IPS-20b (cell line): ENCODE results near the gene KRTAP13-1.

Experiments used
- H3K27ac ChIP-seq: one replicate; pipeline ENCODE4 v1.5.1; 2013; ENCODE audit warnings: low read length
- H3K27me3 ChIP-seq: 2 replicates; pipeline ENCODE4 v1.6.1; 2013; ENCODE audit warnings: mild to moderate bottlenecking, low read length, inconsistent platforms; ENCODE audit not compliant: insufficient read depth
- H3K36me3 ChIP-seq: 2 replicates; pipeline ENCODE4 v1.6.1; 2013; ENCODE audit warnings: low read depth, mild to moderate bottlenecking, inconsistent platforms, low read length, moderate library complexity; ENCODE audit not compliant: insufficient read depth
- H3K4me1 ChIP-seq: 2 replicates; pipeline ENCODE4 v1.6.1; 2013; ENCODE audit warnings: mild to moderate bottlenecking, control low read depth, inconsistent platforms, low read length, moderate library complexity; ENCODE audit not compliant: insufficient read depth
- H3K4me3 ChIP-seq: 2 replicates; pipeline ENCODE4 v1.5.1; 2013; ENCODE audit warnings: mild to moderate bottlenecking, low read length, inconsistent platforms
- H3K9ac ChIP-seq: 2 replicates; pipeline ENCODE4 v1.6.1; 2013; ENCODE audit warnings: low read depth, mild to moderate bottlenecking, inconsistent platforms, low read length, moderate library complexity
- H3K9me3 ChIP-seq: 2 replicates; pipeline ENCODE4 v1.6.1; 2013; ENCODE audit warnings: mild to moderate bottlenecking, low read depth, low read length, inconsistent platforms; ENCODE audit not compliant: insufficient read depth

The KRTAP13-1 gene

DNA sequence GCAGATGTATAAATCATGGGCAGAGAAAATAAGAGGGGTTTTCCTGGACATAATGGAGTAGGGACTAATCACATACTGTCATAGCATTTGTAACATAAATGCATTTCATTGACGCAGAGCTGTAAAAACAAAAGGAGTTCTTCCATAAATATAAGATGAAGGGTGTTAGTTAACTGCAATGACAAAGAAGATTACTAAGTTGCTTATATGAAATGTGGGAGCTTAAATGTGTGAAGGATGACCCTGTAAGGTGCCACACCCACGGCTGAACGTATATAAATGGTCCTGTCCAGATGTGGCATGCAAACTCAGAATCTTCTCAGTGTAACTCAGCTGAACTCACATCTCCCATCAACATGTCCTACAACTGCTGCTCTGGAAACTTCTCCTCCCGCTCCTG lies at the start of gene KRTAP13-1:
Gene KRTAP13-1 (plus strand): TSS at position 301 of the 400 bp plus-strand sequence. CDS start 56 bp downstream, at position 357.
- H3K27ac ChIP-seq = no peak within 1 kb of the TSS
- H3K4me1 ChIP-seq = no peaks in the 10 kb centered on the region
- no peaks in the 10 kb centered on the region for H3K27me3 ChIP-seq
- no peak within 1 kb of the TSS for H3K4me3 ChIP-seq
- H3K9ac ChIP-seq = no peak within 1 kb of the TSS
- H3K36me3 ChIP-seq = no peaks in the 10 kb centered on the region
- 0 out of 2 replicates have a peak, but pooled peaks cover 5% of the 10 kb centered on the region for H3K9me3 ChIP-seq

DNA sequence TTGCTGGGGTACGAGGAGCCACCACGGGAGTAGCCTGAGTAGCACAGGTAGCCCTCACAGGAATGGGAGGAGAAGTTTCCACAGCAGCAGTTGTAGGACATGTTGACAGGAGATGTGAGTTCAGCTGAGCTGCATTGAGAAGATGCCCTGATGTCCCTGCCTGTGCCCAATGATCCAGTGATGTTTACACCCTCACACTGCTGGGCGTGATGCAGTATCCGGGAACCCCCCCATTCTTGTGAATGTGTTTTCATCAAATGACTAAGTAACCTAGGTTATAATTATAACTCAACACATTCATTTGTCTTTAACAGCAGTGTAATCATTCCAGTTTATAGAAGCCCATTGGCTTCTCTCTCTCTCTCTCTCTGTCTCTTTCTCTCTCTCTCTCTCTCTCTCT lies 47.3 kb upstream of the KRTAP13-1 start, which contains the start of gene KRTAP23-1:
Gene KRTAP23-1 (minus strand): TSS at position 101 of the 400 bp plus-strand sequence. CDS start 0 bp downstream, at position 101.
- no peaks in the 10 kb centered on the region; the same call in 1 of the 2 replicates for H3K9me3 ChIP-seq
- H3K27ac ChIP-seq = no peak within 1 kb of the TSS
- H3K9ac ChIP-seq = no peak within 1 kb of the TSS
- H3K4me1 ChIP-seq = peaks cover 12% of the 10 kb centered on the region; the same call in 1 of the 2 replicates
- H3K27me3 ChIP-seq = no peaks in the 10 kb centered on the region
- no peaks in the 10 kb centered on the region for H3K36me3 ChIP-seq
- H3K4me3 ChIP-seq = no peak within 1 kb of the TSS

DNA sequence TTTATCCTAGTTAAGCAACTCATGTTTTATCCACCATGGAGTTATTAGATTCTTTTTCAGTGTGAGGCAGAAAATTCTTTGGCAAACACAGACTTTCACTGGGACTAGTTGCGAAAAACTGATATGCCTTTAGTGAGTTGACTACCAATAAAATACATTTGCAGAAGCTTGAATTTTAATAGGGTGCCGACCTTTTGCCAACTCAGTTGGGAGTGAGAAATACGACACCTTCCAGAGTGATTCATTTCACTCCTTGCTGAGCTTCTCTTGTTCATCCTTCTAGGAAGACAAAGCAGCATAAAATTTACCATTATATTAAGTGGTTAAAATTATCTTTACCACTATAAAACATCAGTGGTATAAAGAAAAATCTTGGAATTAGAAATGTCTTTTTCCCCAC lies 46.3 kb upstream of the KRTAP13-1 start:
- H3K27me3 ChIP-seq = no peaks in the 10 kb centered on the region
- H3K9ac ChIP-seq = no peak overlapping the region
- no peaks in the 10 kb centered on the region for H3K36me3 ChIP-seq
- no peak overlapping the region for H3K27ac ChIP-seq
- no peak overlapping the region for H3K4me3 ChIP-seq
- H3K4me1 ChIP-seq = peaks cover 12% of the 10 kb centered on the region; the same call in 1 of the 2 replicates
- H3K9me3 ChIP-seq = no peaks in the 10 kb centered on the region; the same call in 1 of the 2 replicates

DNA sequence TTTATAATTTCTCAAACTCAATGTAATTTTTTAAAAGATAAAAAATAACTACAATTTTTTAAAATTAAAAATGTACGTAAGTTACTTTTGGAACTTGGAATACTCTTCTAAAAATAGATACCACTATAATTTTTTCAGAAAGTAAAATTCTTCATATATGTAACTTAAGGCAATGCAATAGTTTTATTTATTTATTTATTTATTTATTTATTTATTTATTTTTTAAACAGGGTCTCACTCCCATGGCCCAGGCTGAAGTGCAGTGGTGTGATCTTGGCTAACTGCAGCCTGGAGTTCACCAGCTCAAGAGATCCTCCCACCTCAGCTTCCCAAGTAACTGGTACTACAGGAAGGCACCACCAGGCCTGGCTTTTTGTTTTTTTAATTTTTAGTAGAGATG lies 44.3 kb upstream of the KRTAP13-1 start:
- no peaks in the 10 kb centered on the region for H3K36me3 ChIP-seq
- H3K4me1 ChIP-seq = peaks cover 12% of the 10 kb centered on the region; the same call in 1 of the 2 replicates
- no peak overlapping the region for H3K27ac ChIP-seq
- H3K9me3 ChIP-seq = no peaks in the 10 kb centered on the region; the same call in 1 of the 2 replicates
- H3K4me3 ChIP-seq = no peak overlapping the region
- H3K9ac ChIP-seq = no peak overlapping the region
- H3K27me3 ChIP-seq = no peaks in the 10 kb centered on the region

- no peak overlapping the region for H3K27ac ChIP-seq
- H3K36me3 ChIP-seq = no peaks in the 10 kb centered on the region
- H3K9ac ChIP-seq = no peak overlapping the region
- no peaks in the 10 kb centered on the region for H3K9me3 ChIP-seq
- H3K4me1 ChIP-seq = peaks cover 6% of the 10 kb centered on the region; the same call in 1 of the 2 replicates
- no peaks in the 10 kb centered on the region for H3K27me3 ChIP-seq
- H3K4me3 ChIP-seq = no peak overlapping the region
These were observed 41.4 kb upstream of the KRTAP13-1 start for GRCh38 chr21:30354308-30355005.

DNA sequence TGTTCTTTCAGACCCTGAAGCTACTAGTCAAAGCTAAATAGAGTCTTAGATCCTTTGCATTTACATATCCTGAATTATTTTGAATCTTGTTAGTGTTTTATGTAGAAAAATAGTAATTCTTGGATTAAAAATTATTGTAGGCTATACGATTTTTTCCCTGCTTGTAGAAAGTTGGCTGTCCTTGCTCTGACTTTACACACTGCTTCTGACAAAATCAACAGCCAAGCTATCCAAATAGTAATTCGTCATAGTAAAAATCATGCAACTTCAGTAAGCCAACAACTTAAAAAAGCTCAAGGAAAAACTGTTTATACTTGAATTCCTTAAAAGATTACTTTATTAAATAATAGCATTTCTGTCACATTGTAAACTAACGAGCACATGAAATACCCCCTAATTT lies 39.9 kb upstream of the KRTAP13-1 start:
- no peak overlapping the region for H3K9ac ChIP-seq
- no peak overlapping the region for H3K4me3 ChIP-seq
- H3K9me3 ChIP-seq = no peaks in the 10 kb centered on the region
- no peaks in the 10 kb centered on the region for H3K36me3 ChIP-seq
- H3K27me3 ChIP-seq = no peaks in the 10 kb centered on the region
- no peak overlapping the region for H3K27ac ChIP-seq
- H3K4me1 ChIP-seq = no peaks in the 10 kb centered on the region

DNA sequence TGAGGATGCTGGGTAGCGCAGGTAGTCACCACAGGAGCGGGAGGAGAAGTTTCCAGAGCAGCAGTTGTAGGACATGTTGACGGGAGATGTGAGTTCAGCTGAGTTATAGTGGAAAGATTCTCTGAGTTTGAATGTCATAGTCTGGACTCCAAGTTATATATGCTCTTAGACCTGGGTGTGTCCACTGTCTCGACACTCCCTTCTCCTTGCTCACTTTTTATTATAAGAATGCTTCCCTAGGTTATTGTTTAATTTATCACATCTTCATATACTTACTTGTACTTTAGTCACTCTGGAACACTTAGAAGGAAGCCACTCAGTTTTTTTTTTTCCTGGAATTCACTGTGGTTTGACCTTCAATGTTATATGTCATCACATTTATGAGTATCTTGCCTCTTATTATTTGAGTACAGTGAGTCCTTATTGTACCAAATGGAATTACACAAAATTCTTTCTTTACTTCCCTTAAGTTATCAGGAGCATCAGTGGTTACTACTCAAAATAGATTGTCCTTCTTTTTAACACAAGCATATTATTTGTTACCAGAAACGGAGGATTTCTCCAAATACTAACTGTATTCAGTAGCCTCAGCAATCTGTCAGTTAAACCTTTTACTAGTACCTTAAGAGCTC lies 23.6 kb upstream of the KRTAP13-1 start, which contains the start of gene KRTAP13-2:
Gene KRTAP13-2 (minus strand): TSS at position 133 of the 632 bp plus-strand sequence. CDS start 58 bp downstream, at position 75.
- no peaks in the 10 kb centered on the region for H3K9me3 ChIP-seq
- no peaks in the 10 kb centered on the region for H3K27me3 ChIP-seq

GRCh38 chr21:30382201-30382600 lies 13.6 kb upstream of the KRTAP13-1 start:
- Histone ChIP-seq H3K9ac (no peak overlapping the region), H3K36me3 (no peaks in the 10 kb centered on the region), H3K27me3 (no peaks in the 10 kb centered on the region), H3K9me3 (peaks cover 6% of the 10 kb centered on the region; the same call in 1 of the 2 replicates), H3K4me1 (no peaks in the 10 kb centered on the region), H3K27ac (no peak overlapping the region), H3K4me3 (no peak overlapping the region)

More for the DNA sequence above, 23.6 kb upstream of the KRTAP13-1 start, which contains the start of gene KRTAP13-2:
- Histone ChIP-seq H3K36me3 (no peaks in the 10 kb centered on the region), H3K4me1 (no peaks in the 10 kb centered on the region), H3K9ac (no peak within 1 kb of the TSS), H3K4me3 (no peak within 1 kb of the TSS), H3K27ac (no peak within 1 kb of the TSS)

DNA sequence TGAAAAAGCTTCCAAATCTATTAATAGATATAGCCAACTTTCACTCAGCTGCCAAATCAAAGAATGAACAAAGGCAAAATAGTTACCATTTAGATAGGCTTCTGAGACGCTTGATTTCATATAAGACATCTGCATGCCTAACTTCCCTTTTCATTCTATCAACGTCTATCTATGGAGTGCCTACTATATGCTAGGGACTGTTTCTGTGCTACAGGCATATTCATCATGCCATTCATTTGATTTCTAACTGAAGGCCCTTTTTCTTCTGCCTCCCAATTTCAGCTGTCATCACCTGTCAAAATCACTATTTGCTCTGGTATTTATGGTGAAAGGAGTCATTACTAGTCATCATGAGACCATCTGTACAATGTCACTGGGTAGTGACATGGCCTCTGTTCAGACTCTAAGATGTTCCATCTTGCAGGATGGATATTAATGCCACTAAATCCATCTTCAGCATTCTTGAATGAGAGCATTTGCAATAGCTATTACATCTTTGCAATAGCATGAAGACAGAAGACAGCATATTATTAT lies 4.3 kb upstream of the KRTAP13-1 start:
- Histone ChIP-seq H3K4me1 (no peaks in the 10 kb centered on the region), H3K36me3 (no peaks in the 10 kb centered on the region), H3K4me3 (no peak overlapping the region), H3K27ac (no peak overlapping the region), H3K27me3 (no peaks in the 10 kb centered on the region), H3K9ac (no peak overlapping the region), H3K9me3 (0 out of 2 replicates have a peak, but pooled peaks cover 5% of the 10 kb centered on the region)

DNA sequence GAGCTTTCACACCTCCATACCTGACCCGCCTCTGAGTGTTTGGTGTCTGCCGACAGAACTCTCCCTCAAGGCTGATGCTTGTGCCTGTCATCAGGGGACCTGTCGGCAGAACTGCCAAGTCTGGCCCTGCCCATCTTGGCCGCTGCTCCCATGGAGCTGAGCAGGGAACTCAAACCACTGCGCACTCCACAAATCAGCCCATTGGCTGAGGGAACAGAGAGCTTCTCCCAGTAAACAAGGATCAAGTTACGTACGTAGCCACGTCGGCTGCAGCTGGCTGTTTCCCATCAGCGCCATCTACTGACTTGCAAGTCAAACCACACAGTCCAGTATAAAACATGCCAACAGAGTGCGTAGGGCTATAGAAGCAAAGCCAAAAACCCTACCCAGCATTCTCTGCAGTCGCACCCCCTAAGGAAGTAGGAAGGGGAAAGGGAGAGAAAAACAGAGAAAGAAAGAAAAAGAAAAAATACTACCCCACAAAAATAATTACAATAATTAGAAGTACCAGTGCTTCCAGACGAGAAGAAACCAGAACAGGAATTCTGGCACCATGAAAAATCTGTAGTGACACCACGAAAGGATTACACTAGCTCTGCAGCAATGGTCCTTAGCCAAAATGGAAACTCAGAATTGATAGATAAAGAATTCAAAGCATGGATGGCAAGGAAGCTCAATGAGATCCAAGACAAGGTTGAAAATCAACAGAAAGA lies 13.1 kb downstream of the KRTAP13-1 start:
- H3K27ac ChIP-seq = no peak overlapping the region
- H3K9ac ChIP-seq = no peak overlapping the region
- no peaks in the 10 kb centered on the region for H3K27me3 ChIP-seq
- peak overlapping the region; percentile 52 for H3K4me3 ChIP-seq
- no peaks in the 10 kb centered on the region for H3K36me3 ChIP-seq
- H3K4me1 ChIP-seq = no peaks in the 10 kb centered on the region
- H3K9me3 ChIP-seq = no peaks in the 10 kb centered on the region

DNA sequence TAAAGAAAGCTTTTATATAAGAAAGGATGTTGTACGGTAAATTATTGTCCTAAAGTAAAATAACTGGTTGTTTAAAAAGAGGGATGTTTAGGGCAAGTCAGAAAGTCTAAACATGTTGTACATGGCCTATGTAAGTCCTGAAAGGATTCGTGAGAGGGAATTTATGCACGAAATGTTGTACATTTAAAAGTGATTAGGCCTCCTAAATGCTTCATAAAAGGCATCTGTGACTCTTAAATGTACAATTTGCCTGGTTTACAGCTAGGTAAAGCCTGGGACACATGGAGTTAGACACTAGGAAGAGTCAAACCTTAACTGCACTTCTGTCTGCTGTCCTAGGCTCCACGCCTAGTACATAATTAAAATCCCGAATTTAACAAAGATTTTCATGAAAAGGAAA lies 20.2 kb downstream of the KRTAP13-1 start:
- Histone ChIP-seq H3K27me3 (no peaks in the 10 kb centered on the region), H3K9ac (no peak overlapping the region), H3K9me3 (peaks cover 20% of the 10 kb centered on the region), H3K36me3 (no peaks in the 10 kb centered on the region), H3K27ac (no peak overlapping the region), H3K4me1 (no peaks in the 10 kb centered on the region), H3K4me3 (no peak overlapping the region)
